Measurements from ENCODE around the gene F12. TPM values are rescaled to one million over a fixed set of nuclear protein-coding genes. Genes with fewer than 3 reads are reported as not detected.

The F12 gene
- total RNA-seq, 1 donor, result not detected

DNA sequence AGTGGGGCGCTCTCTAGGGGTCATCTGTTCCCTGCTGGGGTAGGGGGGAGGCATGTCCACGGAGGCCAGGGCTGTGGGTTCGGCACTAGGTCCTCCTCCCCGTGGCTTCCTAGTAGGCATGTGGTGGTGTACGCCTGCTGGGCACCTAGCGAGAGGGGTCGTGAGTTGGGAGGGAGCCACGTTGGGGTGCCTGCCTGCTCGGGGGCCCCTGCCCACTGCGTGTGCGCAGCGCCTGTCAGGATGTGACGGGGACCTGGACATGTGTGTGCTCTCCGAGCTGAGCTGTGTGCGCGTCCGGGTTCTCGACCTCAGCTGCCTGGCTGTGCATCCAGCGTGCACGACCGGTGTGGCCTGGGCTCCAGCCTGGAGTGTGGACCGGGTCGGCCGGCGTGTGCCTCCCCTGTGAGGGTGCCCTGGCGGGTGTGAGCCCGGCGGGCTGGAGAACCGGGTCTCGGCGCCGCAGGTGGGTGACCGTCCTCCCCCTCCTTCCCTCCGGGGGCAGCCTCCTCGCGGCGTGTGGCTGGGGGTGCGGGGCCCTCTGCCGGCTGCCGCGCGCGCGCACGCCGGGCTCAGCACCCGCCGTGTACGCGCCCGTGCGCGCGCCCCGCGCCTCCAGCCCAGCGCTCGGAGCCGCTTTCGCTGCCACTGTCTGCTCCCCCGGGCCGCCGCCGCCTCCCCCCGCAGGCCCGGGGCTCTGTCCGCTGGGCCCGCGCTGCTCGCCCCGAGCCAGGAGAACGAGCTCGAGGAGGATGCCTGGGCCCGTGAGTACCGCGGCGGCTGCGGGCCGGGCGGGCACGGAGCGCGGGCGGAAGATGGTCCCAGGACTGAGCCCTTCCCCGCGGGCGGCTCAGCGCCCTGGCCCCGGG is 37.1 kb upstream of the F12 start, which contains the start of gene PRR7:
Gene PRR7, plus strand, starts transcription at position 615 of the 866 bp plus-strand sequence. CDS start 8,254 bp downstream, outside the sequence.
- Histone ChIP-seq H3K4me3 (ENCODE audit: insufficient read depth, low read length) (peak within 1 kb of the TSS; percentile 82), H3K9me3 (ENCODE audit: low read depth, low read length) (no peaks in the 10 kb centered on the region), H3K27me3 (ENCODE audit: insufficient read depth, low read length) (no peaks in the 10 kb centered on the region), H4K20me1 (ENCODE audit: insufficient read depth, low read length) (peaks cover 30% of the 10 kb centered on the region), H3K79me2 (ENCODE audit: insufficient read depth, low read length) (peaks cover 15% of the 10 kb centered on the region), H2AFZ (ENCODE audit: low read length) (peak within 1 kb of the TSS; percentile 85), H3K36me3 (ENCODE audit: insufficient read depth, low read length) (no peaks in the 10 kb centered on the region), H3K27ac (ENCODE audit: low read depth, low read length) (peak within 1 kb of the TSS; percentile 25), H3K4me1 (ENCODE audit: insufficient read depth, low read length) (peaks cover 18% of the 10 kb centered on the region), H3K4me2 (ENCODE audit: insufficient read depth, low read length) (peak within 1 kb of the TSS; percentile 97)
- DNase-seq (ENCODE audit: insufficient read length, low spot score, missing footprints), result peak; percentile 100
- TF ChIP-seq, protein P1, sequence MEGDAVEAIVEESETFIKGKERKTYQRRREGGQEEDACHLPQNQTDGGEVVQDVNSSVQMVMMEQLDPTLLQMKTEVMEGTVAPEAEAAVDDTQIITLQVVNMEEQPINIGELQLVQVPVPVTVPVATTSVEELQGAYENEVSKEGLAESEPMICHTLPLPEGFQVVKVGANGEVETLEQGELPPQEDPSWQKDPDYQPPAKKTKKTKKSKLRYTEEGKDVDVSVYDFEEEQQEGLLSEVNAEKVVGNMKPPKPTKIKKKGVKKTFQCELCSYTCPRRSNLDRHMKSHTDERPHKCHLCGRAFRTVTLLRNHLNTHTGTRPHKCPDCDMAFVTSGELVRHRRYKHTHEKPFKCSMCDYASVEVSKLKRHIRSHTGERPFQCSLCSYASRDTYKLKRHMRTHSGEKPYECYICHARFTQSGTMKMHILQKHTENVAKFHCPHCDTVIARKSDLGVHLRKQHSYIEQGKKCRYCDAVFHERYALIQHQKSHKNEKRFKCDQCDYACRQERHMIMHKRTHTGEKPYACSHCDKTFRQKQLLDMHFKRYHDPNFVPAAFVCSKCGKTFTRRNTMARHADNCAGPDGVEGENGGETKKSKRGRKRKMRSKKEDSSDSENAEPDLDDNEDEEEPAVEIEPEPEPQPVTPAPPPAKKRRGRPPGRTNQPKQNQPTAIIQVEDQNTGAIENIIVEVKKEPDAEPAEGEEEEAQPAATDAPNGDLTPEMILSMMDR (IDR thresholded peaks at IDR 0.05; ENCODE audit: extremely low read depth, low read depth, low read length), result no peak

DNA sequence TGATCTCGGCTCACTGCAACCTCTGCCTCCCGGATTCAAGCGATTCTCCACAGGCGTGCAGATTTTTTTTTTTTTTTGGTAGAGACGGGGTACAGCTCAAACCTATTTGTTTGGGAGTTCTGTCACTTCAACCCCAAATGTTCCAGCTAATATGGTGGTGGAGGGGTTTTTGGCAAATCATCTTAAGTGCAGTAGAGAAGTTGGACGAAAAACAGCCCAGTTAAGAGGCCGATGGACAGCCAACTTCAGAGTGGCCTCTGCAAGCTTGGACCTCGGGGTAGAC is 36.5 kb upstream of the F12 start:
- TF ChIP-seq, protein P1 (IDR thresholded peaks at IDR 0.05; ENCODE audit: extremely low read depth, low read depth, low read length), result no peak
- Histone ChIP-seq H2AFZ (ENCODE audit: low read length) (peak overlapping the region; percentile 85), H3K36me3 (ENCODE audit: insufficient read depth, low read length) (no peaks in the 10 kb centered on the region), H3K4me1 (ENCODE audit: insufficient read depth, low read length) (peaks cover 18% of the 10 kb centered on the region), H3K4me2 (ENCODE audit: insufficient read depth, low read length) (peak overlapping the region; percentile 97), H3K9me3 (ENCODE audit: low read depth, low read length) (no peaks in the 10 kb centered on the region), H3K27ac (ENCODE audit: low read depth, low read length) (no peak overlapping the region), H3K4me3 (ENCODE audit: insufficient read depth, low read length) (peak overlapping the region; percentile 82), H3K27me3 (ENCODE audit: insufficient read depth, low read length) (no peaks in the 10 kb centered on the region), H3K79me2 (ENCODE audit: insufficient read depth, low read length) (peaks cover 15% of the 10 kb centered on the region), H4K20me1 (ENCODE audit: insufficient read depth, low read length) (peaks cover 26% of the 10 kb centered on the region)
- no peak for DNase-seq (ENCODE audit: insufficient read length, low spot score, missing footprints)

DNA sequence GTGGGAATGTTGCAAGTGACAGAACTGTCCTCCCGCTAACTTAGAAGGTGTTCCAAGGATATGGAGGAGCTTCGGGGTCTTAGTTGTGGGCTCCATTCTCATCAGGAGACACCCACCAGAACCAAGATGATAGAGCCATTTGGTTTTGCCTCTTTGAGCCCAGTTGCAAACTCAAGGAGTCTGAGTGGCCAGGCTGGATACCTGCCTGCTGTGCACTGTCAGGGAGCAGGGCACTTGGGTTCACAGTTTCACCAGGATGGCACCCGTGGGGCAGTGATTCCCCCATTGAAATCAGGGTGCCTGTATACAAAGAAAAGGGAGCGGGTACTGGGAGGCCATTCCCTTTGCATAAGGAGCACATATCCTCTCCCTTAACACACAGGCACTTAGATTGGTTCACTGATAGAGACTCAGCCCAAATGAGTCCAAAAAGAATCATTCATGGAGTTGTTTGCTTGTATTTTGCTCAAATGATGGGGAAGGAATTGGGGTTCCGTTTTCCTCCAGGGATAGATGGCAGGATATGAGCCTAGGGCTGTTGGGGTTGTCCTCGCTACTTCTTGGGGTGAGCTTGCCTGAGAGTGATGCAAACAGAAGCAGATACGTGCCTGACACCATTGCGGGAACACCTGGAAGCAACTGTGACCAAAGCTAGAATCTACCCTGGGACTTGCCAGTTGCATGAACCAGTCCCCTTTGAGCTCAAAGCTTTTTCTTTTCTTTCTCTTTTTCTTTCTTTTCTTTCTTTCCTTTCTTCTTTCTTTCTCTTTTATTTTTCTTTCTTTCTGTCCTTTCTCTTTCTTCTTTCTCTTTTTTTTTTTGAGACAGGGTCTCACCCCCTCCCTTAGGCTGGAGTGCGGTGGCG is 35.9 kb upstream of the F12 start:
- peaks cover 20% of the 10 kb centered on the region for H4K20me1 ChIP-seq (ENCODE audit: insufficient read depth, low read length)
- peak; percentile 86 for DNase-seq (ENCODE audit: insufficient read length, low spot score, missing footprints)
- H3K27me3 ChIP-seq (ENCODE audit: insufficient read depth, low read length), result no peaks in the 10 kb centered on the region
- H3K9me3 ChIP-seq (ENCODE audit: low read depth, low read length), result no peaks in the 10 kb centered on the region
- no peak overlapping the region for H3K27ac ChIP-seq (ENCODE audit: low read depth, low read length)
- no peak overlapping the region for H3K4me3 ChIP-seq (ENCODE audit: insufficient read depth, low read length)
- H3K4me2 ChIP-seq (ENCODE audit: insufficient read depth, low read length), result peak overlapping the region; percentile 97
- peaks cover 4% of the 10 kb centered on the region for H3K36me3 ChIP-seq (ENCODE audit: insufficient read depth, low read length)
- H2AFZ ChIP-seq (ENCODE audit: low read length), result no peak overlapping the region
- TF ChIP-seq, protein P1 (IDR thresholded peaks at IDR 0.05; ENCODE audit: extremely low read depth, low read depth, low read length), result no peak
- H3K4me1 ChIP-seq (ENCODE audit: insufficient read depth, low read length), result peaks cover 18% of the 10 kb centered on the region
- peaks cover 12% of the 10 kb centered on the region for H3K79me2 ChIP-seq (ENCODE audit: insufficient read depth, low read length)

All from osteoblast (primary cell).